ENCODE measurements around the gene TRIM28.

Gene TRIM28

GRCh38 chr19:58515259-58515658 is 28.6 kb upstream of the TRIM28 start:
- no peak for DNase-seq (ENCODE audit: low read depth)
- TF ChIP-seq CTCF (conservative IDR thresholded peaks at IDR 0.05; ENCODE audit: low read depth, low read length), result no peak
- H3K4me3 ChIP-seq (ENCODE audit: low read depth, low read length), result no peak overlapping the region

GRCh38 chr19:58516246-58516836 is 27.5 kb upstream of the TRIM28 start:
- DNase-seq (ENCODE audit: low read depth), result no peak
- no peak overlapping the region for H3K4me3 ChIP-seq (ENCODE audit: low read depth, low read length)
- no peak for TF ChIP-seq CTCF (conservative IDR thresholded peaks at IDR 0.05; ENCODE audit: low read depth, low read length)

- no peak for TF ChIP-seq CTCF (conservative IDR thresholded peaks at IDR 0.05; ENCODE audit: low read depth, low read length)
Measured at GRCh38 chr19:58516964-58517833, 26.7 kb upstream of the TRIM28 start.

GRCh38 chr19:58518256-58519086 is 25.4 kb upstream of the TRIM28 start:
- peak overlapping the region; percentile 93 for H3K4me3 ChIP-seq (ENCODE audit: low read depth, low read length)
- no peak for TF ChIP-seq CTCF (conservative IDR thresholded peaks at IDR 0.05; ENCODE audit: low read depth, low read length)
- DNase-seq (ENCODE audit: low read depth), result no peak

More at GRCh38 chr19:58516964-58517833, 26.7 kb upstream of the TRIM28 start:
- no peak for DNase-seq (ENCODE audit: low read depth)
- H3K4me3 ChIP-seq (ENCODE audit: low read depth, low read length), result no peak overlapping the region

- H3K4me3 ChIP-seq (ENCODE audit: low read depth, low read length), result peak overlapping the region; percentile 93
- peak; percentile 87 for TF ChIP-seq CTCF (conservative IDR thresholded peaks at IDR 0.05; ENCODE audit: low read depth, low read length)
- peak; percentile 82 for DNase-seq (ENCODE audit: low read depth)
Measured at GRCh38 chr19:58519087-58519354, 24.8 kb upstream of the TRIM28 start.

- TF ChIP-seq CTCF (conservative IDR thresholded peaks at IDR 0.05; ENCODE audit: low read depth, low read length), result peak; percentile 76
- peak; percentile 98 for DNase-seq (ENCODE audit: low read depth)
- H3K4me3 ChIP-seq (ENCODE audit: low read depth, low read length), result peak within 1 kb of the TSS; percentile 93
Measured at GRCh38 chr19:58519355-58520256, 24.3 kb upstream of the TRIM28 start, which contains the start of gene ZBTB45. Gene ZBTB45 (minus strand): TSS chr19:58519810. CDS start chr19:58517673, 2,137 bp downstream.

All from choroid plexus epithelial cell (primary cell).